Measurements from ENCODE around the gene ATG4D.
"Not testable (repeated sequence)": the region's sequence is repeated elsewhere in the genome, so short reads cannot be mapped to it uniquely, and the experiment has no call there.

DNA sequence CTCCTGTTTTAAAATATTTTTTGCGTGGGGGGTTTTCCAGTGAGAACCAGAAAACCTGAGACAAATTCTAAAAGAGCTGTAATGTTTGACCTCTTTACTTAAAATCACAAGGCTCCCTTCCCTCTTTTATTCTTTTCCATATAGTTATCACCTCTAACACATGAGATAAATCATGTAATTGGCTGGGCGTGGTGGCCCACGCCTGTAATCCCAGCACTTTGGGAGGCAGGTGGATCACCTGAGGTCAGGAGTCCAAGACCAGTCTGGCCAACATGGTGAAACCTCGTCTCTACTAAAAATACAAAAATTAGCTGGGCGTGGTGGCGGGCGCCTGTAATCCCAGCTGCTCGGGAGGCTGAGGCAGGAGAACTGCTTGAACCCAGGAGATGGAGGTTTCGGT is 7.3 kb downstream of the ATG4D start:
- TF ChIP-seq CTCF, POLR2A (IDR thresholded peaks at IDR 0.05): not testable (repeated sequence)
